Stimulated activated naive CD4-positive, alpha-beta T cell treated with Interleukin-2 at 50 U/mL for 16 hours (primary cell): ENCODE measurements around the gene DCTD.
A peak's percentile ranks its signal among the peaks of the same experiment; 100 is the strongest.
"Not testable (repeated sequence)": the region's sequence is repeated elsewhere in the genome, so short reads cannot be mapped to it uniquely, and the experiment has no call there.

Experiments
- DNase-seq: peaks from one replicate; lab custom pipeline; 2025; lab: John Stamatoyannopoulos, UW

Gene DCTD

DNA sequence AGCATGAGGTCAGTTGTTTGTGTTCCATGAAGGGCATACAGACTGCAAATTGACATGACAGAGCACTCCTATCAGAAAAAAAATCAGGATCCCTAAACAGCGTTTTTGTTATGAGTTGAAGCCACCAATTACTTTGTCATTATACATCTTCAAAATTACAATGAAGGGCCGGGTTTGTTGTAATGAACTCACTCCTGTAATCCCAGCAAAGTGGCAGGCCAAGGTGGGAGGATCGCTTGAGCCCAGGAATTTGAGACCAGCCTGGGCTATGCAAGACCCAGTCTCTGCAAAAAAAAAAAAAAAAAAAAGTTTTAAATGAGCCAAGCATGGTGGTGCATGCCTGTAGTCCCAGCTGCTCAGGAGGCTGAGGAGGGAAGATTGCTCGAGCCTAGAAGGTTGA is 3.5 kb upstream of the DCTD start:
- DNase-seq, result no peak

DNA sequence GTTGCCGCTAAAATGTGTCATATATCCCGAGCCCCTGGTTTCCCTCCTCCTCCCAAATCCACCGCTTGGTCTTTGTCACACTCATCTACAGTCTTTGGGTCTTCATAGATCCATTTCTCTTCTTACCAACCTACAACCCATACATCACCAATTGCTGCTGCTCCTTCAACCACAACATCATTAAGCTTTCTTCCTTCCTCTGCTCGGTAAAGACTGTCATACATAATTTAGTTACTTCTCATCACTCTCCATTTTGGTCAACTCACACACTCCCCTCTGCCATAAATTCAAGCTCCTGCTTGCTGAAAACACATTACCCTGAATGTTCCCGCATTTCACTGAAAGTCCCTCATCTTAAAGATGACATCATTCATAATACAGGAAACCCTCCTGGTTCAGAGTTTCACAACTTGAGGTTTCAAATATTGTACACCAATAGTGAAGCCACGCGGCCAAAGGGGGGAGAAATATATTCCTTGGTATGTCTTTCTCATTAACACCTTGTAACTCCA is 1.7 kb upstream of the DCTD start:
- DNase-seq, result no peak

DNA sequence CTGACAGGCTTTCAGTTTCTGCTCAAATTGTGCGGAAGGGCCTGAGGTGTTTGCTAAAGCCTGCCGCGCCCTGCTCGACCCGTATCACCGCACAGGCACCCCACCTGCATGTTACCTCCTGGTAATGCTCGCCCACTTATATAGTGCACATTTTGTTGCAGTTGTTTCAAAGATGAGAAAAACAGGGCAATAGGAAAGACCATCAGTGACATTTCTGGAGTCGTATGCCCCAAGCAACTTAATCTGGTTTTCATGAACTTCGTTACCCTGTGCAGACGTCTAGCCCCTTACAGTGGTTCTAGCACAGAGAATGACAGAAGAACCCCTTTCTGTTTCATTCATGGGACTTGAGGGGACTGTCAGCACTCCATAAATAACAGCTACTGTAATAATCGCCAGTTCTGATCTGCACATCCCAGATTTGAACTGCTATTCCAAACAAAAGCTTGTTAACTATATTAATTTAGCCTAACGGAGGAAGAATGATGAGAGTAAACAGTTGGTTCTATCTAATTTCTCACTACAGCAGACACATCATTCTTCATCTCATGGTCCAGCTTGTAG is 940 bp upstream of the DCTD start:
- no peak for DNase-seq

DNA sequence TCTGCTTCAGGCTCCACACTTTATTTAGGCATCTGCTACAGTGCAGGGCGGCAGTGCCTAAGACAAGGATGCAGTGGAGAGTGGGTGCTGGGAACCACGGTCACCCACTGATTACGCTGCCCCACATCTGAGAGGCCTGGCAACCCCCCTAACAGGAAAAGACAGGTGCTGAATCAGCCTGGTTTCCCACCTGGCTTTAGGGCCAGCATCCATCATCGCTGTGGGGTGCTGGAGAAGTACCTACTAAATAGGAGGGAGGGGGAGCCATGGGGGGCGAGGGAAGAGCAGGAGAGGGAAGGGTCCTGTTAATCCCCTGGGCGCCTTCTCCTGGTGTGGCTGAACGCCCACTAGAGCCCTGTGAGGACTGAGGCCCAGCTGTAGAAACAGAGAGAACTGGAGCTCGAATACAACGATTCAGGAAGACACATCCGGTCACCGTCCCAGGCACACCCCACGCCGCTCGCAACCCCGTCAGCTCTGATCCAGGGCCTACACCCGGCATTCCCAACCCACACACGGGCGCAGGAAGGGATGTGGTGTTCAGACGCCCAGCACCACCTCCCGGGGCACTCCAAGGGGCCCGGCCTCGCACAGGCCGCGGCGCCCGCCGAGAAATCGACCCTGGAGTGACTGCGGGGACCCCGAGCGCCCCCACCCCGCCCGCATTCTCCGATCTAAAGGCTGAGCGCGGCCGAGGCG is 554 bp downstream of the DCTD start:
- DNase-seq, result peak; percentile 31

DNA sequence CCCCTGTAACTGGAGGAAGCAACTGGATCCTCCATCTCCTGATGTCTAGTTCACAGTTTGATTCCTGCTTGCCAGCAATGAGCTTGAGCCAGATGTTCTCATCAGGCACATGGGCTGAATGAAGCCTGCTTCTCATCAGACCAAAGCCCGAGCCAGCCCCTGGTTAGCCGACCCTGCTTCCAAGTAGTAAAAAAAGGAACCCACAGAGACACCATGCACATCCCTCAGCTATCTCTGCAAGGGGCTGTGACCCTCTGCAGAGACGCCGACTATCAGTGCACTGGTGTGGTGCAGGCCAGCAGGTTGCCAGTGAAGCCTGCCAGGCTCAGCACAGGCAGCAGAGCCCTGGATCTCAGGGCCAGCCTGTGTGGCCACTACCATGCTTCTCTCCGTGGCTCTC is 2.8 kb downstream of the DCTD start:
- no peak for DNase-seq

DNA sequence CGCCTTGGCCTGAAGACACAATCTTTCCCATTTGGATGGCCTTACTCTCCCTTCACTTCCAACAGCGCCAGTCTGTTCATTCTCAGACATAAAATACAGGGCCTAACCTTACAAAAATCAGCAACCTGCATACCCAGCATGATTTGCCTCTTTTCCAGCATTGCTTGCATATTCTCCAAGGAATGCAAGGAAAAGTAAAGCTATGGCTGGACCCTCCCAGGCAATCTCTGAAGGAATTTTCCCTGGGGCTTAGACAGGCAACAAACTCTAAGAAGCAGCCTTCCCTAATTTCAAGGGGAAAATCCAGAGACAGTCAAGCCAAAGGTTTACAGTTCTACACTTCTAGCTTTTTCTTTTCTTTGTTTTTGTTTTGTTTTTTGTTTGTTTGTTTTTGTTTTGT is 3.6 kb downstream of the DCTD start:
- no peak for DNase-seq

DNA sequence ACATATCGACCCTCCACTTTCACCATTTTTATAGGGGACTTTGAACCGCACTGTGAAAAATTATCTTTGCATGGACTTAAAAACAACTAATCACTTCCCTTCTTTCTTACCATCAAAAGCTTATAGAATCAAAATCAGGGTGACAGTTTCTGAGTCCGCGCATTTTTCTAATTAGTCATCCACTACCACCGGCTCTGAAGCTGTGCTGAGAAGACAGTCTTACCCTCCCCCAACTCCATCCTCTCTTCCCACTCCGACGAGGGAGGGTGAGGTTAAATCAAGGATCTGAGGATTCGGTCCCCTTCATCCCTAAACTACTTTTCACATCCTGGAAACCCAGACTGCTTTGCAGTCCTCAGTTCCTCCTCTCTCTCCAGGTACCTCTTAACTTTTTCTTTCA is 4.2 kb downstream of the DCTD start:
- DNase-seq, result no peak

DNA sequence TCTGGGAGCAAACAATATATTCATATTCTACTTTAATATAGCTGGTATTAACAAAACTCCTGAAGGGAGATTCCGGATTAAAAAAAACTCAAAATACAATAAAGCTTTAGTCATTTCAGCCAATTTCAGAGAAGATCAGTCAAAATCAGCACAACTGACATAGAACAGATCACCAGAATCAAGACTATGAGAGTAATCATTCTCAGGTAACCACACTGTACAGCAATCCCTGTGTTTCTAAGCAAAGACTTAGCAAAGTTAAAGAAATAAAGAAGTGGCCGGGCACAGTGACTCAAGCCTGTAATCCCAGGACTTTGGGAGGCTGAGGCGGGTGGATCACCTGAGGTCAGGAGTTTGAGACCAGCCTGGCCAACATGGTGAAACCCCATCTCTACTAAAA is 9.1 kb downstream of the DCTD start:
- no peak for DNase-seq

DNA sequence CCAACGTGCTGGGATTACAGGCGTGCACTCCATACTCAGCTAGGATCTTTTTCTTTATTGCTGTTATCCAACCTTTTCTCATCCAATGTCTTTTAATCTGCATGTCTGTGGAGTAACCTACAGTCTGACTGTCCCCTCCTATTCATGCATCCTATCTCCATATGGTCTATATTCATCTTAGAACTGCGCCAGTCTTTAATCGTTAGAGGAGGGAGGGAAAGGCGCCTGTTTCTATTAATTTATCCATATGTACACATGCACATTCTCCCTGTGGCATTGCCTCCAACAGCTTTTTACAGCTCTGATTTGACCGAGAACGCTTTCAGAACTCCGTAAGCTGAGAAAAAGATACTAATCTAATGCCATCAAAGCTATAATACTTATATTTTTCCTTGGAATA is 9.8 kb downstream of the DCTD start:
- DNase-seq, result no peak

DNA sequence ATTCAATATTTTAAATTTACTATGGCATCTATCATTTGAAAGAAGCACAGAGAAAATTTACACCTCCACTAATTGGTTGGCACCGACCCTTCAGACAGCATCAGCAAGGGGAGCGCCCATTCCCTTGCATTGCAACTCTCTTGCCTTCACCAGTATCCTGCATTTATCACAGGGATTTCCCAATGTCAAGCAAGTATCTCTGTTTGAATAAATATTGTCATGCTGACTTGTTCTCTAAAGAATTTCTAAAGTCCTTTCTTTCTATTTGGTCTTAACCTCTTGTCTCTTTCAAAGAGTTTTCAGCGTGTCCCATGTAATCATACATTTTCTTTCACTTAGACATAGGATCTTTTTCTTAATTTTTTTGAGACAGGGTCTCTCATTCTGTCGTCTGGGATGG is 10.4 kb downstream of the DCTD start:
- no peak for DNase-seq

DNA sequence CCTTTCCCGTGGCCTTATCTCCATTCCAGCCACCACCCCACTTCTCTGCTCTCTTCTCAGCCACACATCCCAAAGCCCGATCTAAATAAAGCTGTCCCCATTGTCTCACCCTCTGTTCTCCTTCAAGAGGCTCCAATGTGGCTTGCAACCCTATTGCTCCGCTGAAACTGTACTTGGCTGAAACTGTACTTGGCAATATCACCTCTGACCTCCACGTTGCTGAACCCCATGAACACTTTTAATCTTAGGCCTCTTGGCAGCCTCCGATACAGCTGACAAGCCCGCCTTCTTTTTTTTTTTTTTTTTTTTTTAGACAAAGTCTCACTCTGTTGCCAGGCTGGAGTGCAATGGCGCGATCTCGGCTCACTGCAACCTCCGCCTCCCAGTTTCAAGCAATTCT is 12.1 kb downstream of the DCTD start:
- no peak for DNase-seq

DNA sequence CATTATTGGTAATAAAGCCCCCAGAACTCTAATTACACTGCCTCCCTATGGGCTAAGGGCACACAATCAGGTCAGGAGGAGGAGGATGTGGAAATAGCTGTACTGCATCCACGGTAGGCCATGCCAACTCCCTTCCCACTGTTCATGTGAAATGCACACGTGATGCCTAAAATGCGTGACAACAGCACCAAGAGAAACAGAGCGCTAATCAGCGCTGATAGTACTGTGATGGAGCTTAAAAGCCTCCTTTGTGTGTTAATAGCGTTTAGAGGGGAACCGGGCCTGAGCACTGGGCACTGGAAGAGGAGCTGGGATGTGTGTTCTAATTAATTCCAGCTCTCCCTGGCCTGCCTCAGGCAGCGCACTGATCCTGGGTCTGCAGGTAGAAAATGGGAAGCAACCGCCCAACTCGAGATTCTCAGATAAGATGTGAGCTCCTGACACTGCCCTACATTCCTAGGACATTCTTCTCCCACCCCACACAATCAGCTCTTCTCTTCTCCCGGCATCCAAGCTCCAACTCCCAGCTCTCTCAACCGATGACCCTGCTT is 12.9 kb downstream of the DCTD start:
- DNase-seq, result no peak

DNA sequence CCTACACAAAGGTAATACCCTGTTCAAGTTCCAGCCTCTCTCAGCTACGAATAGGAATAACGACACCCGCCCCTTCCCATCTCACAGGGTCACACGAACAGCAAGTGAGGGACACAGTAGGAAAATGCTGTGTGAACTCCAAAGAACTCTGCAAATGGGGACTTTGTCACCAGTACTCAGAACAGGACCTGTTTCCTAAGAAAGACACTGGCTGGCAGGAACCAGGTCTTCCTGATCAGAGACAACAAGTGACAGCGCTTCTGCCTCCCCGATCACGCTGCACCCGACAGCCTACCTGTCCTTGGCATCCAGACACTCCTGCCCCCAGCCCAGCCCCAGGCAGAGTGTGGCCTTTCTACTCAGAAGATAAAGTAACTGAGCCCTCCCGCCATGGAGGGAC is 14.2 kb downstream of the DCTD start:
- no peak for DNase-seq

DNA sequence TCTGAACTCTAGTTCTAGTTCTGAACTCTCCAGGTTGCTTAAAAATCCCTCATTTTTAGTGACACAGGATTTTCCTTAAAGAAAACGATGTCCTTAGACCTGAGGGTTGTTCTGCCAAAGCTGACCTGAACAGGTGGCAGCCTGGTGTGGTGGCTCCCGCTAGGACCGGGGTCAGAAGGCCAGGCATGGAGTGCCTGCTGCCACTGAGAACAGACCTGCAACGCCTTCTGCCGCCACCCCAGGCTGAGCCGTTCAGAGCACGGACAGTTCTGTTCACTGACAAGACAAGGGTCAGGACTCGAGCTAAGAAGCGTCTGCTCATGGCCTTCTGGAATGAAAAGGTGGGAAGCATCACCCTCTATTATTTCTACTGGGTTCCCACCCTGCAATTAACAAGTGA is 15.8 kb downstream of the DCTD start:
- DNase-seq, result no peak

DNA sequence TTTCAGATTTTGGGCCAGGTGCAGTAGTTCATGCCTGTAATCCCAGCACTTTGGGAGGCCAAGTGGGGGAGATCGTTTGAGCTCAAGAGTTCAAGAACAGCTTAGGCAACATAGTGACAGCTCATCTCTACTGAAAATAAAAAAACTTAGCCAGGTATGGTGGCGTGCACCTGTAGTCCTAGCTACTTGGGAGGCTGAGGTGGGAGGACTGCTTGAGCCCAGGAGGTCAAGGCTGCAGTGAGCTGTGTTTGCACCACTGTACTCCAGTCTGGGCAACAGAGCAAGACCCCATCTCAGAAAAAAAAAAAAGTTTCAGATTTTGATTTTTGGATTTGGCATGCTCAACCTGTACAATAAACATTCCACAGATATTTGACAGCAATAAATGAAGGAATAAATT is 17.2 kb downstream of the DCTD start:
- not testable (repeated sequence) for DNase-seq

DNA sequence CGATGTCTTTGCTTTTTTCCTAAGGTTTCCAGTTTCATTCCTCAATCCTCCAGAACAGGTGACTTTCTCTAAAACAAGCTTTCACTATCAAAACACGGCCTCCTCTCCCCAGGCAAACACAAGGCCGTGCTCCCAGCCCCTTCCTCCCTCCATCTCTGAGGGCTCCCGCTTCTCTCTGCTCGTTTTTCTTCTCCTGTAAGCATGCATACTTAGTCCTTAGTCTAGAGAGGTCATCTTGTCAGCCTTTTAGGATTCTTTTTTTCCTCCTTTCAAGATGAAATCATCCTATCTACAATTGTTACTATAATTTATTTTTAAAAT is 18.7 kb downstream of the DCTD start:
- no peak for DNase-seq

DNA sequence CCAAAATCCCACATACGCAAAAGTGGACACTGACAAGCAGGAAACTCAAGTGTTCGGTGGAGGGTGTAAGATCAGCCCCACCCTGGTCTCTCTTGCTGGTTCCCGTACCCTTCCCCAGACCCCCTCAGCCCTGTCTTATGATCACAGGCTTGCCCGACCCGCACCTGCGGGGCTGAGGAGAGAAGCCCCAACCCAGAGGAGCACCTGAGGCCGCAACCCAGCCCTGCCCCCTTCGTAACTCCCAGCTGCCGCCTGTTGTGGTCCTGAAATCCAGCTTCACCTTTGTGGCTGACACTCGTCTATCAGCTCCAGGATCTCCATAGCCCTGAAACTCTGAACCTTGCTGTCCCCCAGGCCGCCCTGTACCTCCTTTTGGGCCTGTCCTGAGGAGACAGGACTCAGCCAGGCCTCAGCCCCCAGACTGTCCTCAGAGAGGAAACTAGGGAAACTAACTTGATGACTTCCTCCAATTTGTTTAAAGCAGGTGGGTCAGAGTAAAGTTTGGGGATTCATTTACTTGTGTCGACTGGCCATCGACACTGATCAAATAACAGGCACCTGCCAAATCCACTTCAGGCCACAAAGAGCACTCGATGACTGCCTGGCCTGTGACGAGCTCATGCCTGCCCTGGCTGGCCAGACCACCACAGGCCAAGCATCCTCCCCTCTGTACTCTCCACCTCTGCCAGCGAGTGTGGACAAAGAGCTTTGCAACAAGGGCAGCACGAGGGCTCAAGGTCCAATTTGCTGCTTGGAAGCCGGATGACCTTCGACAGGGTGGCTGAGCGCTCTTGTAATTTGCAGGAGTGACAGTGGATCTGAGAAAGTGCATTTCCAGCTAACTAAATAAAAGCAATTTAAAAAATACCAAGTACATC is 19.3 kb downstream of the DCTD start:
- DNase-seq, result no peak

DNA sequence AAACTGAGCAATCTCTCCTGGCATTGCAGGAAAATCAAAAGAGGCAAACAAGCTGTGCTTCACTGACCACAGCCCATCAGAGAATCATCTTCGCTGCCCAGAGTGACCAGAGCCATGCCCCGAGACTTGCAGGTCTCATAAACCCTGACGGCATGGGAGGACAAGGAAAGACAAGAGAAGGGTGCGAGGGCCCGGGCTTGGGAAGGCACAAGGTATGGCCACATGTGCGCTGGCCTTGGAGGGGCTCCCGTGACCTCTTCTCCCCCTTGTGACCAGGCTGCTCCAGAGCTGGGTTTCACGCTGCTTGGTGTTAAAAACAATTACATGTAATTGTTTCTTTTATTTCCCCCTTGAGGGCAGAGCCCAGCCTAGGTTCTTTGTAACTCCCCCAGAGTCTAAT is 20.8 kb downstream of the DCTD start:
- no peak for DNase-seq

DNA sequence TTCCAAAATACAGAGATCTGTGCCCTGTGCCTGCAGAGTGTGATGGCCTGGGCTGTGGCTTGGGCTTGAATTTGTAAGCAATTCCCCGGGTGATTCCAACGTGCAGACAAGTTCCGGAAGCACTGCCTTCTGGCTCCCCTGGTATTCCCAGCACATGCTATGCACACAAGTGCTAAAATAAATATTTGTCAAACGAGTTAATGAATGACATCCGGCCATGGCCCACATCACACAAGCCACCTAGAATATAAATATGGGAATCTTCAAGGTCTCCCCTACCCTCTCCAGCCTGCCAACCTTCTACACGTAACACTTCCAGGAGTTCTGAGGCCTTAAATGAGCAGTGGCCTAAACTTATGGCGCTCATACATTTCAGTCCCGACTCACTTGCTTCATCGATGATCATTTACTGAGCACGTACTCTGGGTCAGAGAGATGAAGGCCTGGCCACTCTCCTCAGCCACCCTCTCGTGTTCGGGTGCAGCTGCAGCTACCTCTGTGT is 21.3 kb downstream of the DCTD start:
- DNase-seq, result no peak

DNA sequence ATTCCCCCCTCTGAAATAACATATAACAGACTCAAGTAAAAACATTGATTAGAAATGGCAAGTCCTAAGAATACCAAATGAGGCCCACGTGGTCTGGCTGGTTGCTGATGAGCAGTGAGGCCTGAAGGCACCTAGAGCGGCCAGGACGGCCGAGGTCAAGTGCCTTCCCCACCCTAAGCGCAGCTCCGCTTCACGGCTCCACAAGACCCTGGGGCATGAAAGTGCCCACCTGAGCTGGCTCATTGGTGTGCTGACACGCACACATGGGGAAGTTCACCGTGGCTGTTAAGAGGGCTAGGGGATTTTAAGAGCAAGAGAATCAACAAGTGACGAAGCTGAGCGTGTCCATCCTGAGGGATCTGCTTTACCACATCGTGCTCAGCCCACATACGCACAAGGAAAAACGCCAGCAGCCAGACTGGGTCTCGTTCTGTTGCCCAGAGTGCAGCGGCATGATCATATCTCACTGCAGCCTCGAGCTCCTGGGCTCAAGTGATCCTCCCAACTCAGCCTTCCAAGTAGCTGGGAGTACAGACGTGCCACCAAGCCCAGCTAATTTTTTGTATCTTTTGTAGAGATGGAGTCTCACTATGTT is 22.4 kb downstream of the DCTD start:
- DNase-seq, result no peak

DNA sequence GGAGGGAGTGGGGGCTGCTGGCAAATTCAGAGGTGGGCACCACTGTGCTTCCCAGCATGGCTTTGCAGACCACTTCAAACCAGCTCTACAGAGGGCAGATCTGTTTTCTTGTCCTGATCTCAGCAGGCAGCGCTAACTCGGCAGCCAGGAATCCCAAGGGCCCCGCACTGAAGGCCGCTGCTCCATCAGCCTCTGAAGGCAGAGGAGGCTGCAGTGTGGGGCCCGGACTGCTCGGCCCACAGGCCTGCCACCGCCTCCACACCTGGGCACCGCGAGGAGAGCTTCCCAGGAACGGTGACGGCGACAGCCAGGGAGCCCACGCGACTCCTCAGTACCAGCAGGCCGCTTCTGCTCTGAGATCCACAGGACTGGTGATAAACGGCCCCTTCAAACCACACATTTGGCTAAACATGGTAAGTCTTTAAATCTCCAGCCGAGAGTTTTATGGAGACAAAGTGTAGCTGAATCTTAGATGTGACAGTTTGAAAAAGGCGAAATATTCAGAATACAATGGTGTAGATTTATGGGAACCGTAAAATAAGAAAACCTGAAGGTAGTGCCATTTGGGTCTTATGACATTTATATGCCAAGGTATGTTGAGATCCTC is 23.6 kb downstream of the DCTD start:
- no peak for DNase-seq

DNA sequence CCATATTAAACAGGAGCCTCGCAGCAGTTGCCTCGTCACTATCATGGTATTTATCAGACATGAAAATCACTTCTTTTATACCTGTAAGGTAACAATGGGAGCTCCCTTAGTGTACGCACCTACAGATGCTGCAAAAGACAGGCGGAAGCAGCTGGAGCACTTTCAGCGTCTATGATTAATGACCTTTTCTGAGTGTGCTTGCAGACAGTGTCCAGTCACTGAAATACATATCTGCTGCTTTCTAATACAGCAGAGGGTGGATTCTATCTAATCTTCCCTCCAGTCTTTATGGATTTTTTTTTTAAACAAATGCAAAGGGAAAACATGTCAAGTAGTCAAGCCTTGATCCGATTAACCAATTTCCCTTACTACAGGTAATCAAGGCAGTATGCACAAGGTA is 24.1 kb downstream of the DCTD start:
- DNase-seq, result no peak
